Upper lobe of right lung (tissue), 1 donor: ENCODE measurements around the gene DEFB131A. TPM values are rescaled to one million over a fixed set of nuclear protein-coding genes. Genes with fewer than 3 reads are reported as not detected.
"Not testable (repeated sequence)": the region's sequence is repeated elsewhere in the genome, so short reads cannot be mapped to it uniquely, and the experiment has no call there.

Experiments
- ATAC-seq: fragments of 200-7000 bp; cut with Tn5 transposase; one replicate; pipeline ENCODE4 v1.9.1; 2020; ENCODE audit warnings: mild to moderate bottlenecking, moderate library complexity
- DNase-seq: peaks from one replicate; pipeline ENCODE4 v3.0.0-alpha.2; 2020
- H3K27ac ChIP-seq: fragments of 200-600 bp; one replicate; pipeline ENCODE4 v1.8.0; 2022
- H3K27me3 ChIP-seq: fragments of 200-600 bp; one replicate; pipeline ENCODE4 v1.8.0; 2022; ENCODE audit warnings: mild to moderate bottlenecking
- H3K36me3 ChIP-seq: fragments of 200-600 bp; one replicate; pipeline ENCODE4 v1.8.0; 2022
- H3K4me1 ChIP-seq: fragments of 200-600 bp; one replicate; pipeline ENCODE4 v1.8.0; 2022
- H3K4me3 ChIP-seq: fragments of 200-600 bp; one replicate; pipeline ENCODE4 v1.8.0; 2022; ENCODE audit warnings: mild to moderate bottlenecking
- H3K9me3 ChIP-seq: fragments of 200-600 bp; one replicate; pipeline ENCODE4 v1.8.0; 2022
- CTCF ChIP-seq: fragments of 200-600 bp; IDR thresholded peaks from one replicate; pipeline ENCODE4 v1.8.0; 2022; ENCODE audit warnings: antibody characterized with exemption
- intact Hi-C: fragments of 100-400 bp; cut with DNase I; formaldehyde crosslinking; loops from one replicate; pipeline ENCODE4 v1.11.0; 2022
- long read RNA-seq: library from polyadenylated mRNA; unstranded; transcript quantifications from one replicate; pipeline ENCODE4 v2.0.0, GENCODE V29; 2021
- total RNA-seq: library from RNA; stranded (reverse); fragmentation: NEBNext Ultra II Directional; extraction: Animal tissue kit (Norgen Biotek cat#: 25700); gene quantifications from one replicate; pipeline ENCODE4 v1.2.1, GENCODE V29; 2021
- donor health status: DM: no; HTN: yes; CAD: no; lungs with severe emphysema.

Gene DEFB131A
- not detected for total RNA-seq
- long read RNA-seq, result 0 reads

GRCh38 chr4:9444114-9444513, at the start of gene DEFB131A:
DEFB131A (plus strand) TSS chr4:9444414; CDS start chr4:9444534, 120 bp downstream.
- H3K36me3 ChIP-seq, H3K9me3 ChIP-seq, H3K4me3 ChIP-seq, DNase-seq, H3K27ac ChIP-seq, H3K27me3 ChIP-seq, ATAC-seq, intact Hi-C loops, H3K4me1 ChIP-seq: not testable (repeated sequence)

- DNase-seq, H3K36me3 ChIP-seq, H3K9me3 ChIP-seq, ATAC-seq, intact Hi-C loops, H3K27ac ChIP-seq, H3K4me3 ChIP-seq, H3K27me3 ChIP-seq, H3K4me1 ChIP-seq: not testable (repeated sequence)
These were observed 38.4 kb upstream of the DEFB131A start for GRCh38 chr4:9405774-9406173.

- H3K27me3 ChIP-seq, result not testable (repeated sequence)
These were observed 37.7 kb upstream of the DEFB131A start for GRCh38 chr4:9406491-9406890.

GRCh38 chr4:9409793-9410192, 34.4 kb upstream of the DEFB131A start:
- peak; percentile 57 for DNase-seq
- H3K4me1 ChIP-seq, result no peaks in the 10 kb centered on the region
- intact Hi-C loops, result no loop called here
- TF ChIP-seq CTCF, result no peak
- H3K4me3 ChIP-seq, result no peak overlapping the region
- H3K27ac ChIP-seq, result no peak overlapping the region
- no peaks in the 10 kb centered on the region for H3K36me3 ChIP-seq
- H3K9me3 ChIP-seq, result no peaks in the 10 kb centered on the region
- no peak for ATAC-seq
- no peaks in the 10 kb centered on the region for H3K27me3 ChIP-seq

More at GRCh38 chr4:9406491-9406890, 37.7 kb upstream of the DEFB131A start:
- H3K4me1 ChIP-seq, H3K9me3 ChIP-seq, H3K4me3 ChIP-seq, H3K36me3 ChIP-seq, H3K27ac ChIP-seq, DNase-seq, ATAC-seq, intact Hi-C loops: not testable (repeated sequence)

- DNase-seq, intact Hi-C loops, H3K9me3 ChIP-seq, H3K27me3 ChIP-seq, H3K36me3 ChIP-seq, H3K27ac ChIP-seq, H3K4me3 ChIP-seq, H3K4me1 ChIP-seq, ATAC-seq: not testable (repeated sequence)
These were observed 22.2 kb upstream of the DEFB131A start for GRCh38 chr4:9421884-9422455.

GRCh38 chr4:9425916-9426315, 18.3 kb upstream of the DEFB131A start:
- intact Hi-C loops, ATAC-seq, H3K4me1 ChIP-seq, DNase-seq, H3K4me3 ChIP-seq, H3K27me3 ChIP-seq, H3K27ac ChIP-seq, H3K9me3 ChIP-seq, H3K36me3 ChIP-seq: not testable (repeated sequence)

GRCh38 chr4:9430061-9430460, 14.2 kb upstream of the DEFB131A start:
- H3K36me3 ChIP-seq, H3K27ac ChIP-seq, intact Hi-C loops, ATAC-seq, H3K4me1 ChIP-seq, H3K9me3 ChIP-seq, H3K4me3 ChIP-seq, H3K27me3 ChIP-seq, DNase-seq: not testable (repeated sequence)

GRCh38 chr4:9433320-9433719, 10.9 kb upstream of the DEFB131A start:
- H3K27ac ChIP-seq, H3K27me3 ChIP-seq, H3K36me3 ChIP-seq, ATAC-seq, H3K9me3 ChIP-seq, H3K4me3 ChIP-seq, intact Hi-C loops, DNase-seq, H3K4me1 ChIP-seq: not testable (repeated sequence)

- H3K4me3 ChIP-seq, H3K27me3 ChIP-seq, H3K9me3 ChIP-seq, H3K36me3 ChIP-seq, intact Hi-C loops, DNase-seq, H3K27ac ChIP-seq, ATAC-seq, H3K4me1 ChIP-seq: not testable (repeated sequence)
These were observed 7.5 kb upstream of the DEFB131A start for GRCh38 chr4:9436728-9437127.

GRCh38 chr4:9442355-9442754, 1.9 kb upstream of the DEFB131A start:
- ATAC-seq, intact Hi-C loops, DNase-seq, H3K27ac ChIP-seq, H3K4me1 ChIP-seq, H3K36me3 ChIP-seq, H3K27me3 ChIP-seq, H3K9me3 ChIP-seq, H3K4me3 ChIP-seq: not testable (repeated sequence)

- H3K27ac ChIP-seq, H3K36me3 ChIP-seq, H3K4me3 ChIP-seq, ATAC-seq, H3K4me1 ChIP-seq, DNase-seq, H3K9me3 ChIP-seq, intact Hi-C loops, H3K27me3 ChIP-seq: not testable (repeated sequence)
These were observed 467 bp downstream of the DEFB131A start for GRCh38 chr4:9444681-9445080.

- H3K4me1 ChIP-seq, H3K4me3 ChIP-seq, ATAC-seq, H3K27ac ChIP-seq, DNase-seq, H3K9me3 ChIP-seq, intact Hi-C loops, H3K36me3 ChIP-seq, H3K27me3 ChIP-seq: not testable (repeated sequence)
These were observed 8.0 kb downstream of the DEFB131A start for GRCh38 chr4:9452251-9452650.

GRCh38 chr4:9454284-9454683, 10.1 kb downstream of the DEFB131A start:
- H3K27ac ChIP-seq, H3K4me3 ChIP-seq, H3K4me1 ChIP-seq, H3K36me3 ChIP-seq, ATAC-seq, intact Hi-C loops, H3K9me3 ChIP-seq, DNase-seq, H3K27me3 ChIP-seq: not testable (repeated sequence)

- H3K4me1 ChIP-seq, H3K4me3 ChIP-seq, H3K36me3 ChIP-seq, H3K27me3 ChIP-seq, intact Hi-C loops, H3K9me3 ChIP-seq, ATAC-seq, H3K27ac ChIP-seq, DNase-seq: not testable (repeated sequence)
These were observed 10.8 kb downstream of the DEFB131A start for GRCh38 chr4:9455046-9455445.
